Fibroblast of the conjunctiva (primary cell): ENCODE results near the gene ALPI.

ENCODE experiments used
- DNase-seq: peaks from one replicate; pipeline ENCODE4 v3.0.0-alpha.2; 2010; ENCODE audit warnings: low read depth

ALPI gene

DNA sequence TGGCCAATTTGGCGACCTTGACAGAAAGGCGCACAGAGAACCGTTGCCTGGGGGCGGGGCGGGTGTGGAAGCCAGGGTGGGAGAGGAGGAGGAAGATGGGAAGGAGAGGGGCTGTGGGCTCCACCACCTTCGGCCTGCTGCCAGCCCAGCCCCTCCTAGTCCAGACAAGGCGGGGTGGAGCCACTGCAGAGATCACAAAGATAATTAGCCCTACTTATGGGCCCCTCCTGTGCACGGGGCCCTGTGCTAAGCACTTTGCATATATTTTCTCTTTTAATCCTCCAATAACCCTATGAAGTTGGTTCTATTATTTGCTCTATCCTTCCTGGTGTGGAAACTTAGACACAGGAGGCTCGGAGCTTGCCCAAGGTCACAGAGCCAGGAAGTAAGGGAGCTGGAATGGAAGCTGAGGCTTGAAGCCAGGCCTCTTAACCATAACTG, 45.4 kb downstream of the ALPI start:
- no peak for DNase-seq

- no peak for DNase-seq
Measured at GRCh38 chr2:232501794-232502390, 45.9 kb downstream of the ALPI start.

- no peak for DNase-seq
Measured at GRCh38 chr2:232502511-232502910, 46.6 kb downstream of the ALPI start.

DNA sequence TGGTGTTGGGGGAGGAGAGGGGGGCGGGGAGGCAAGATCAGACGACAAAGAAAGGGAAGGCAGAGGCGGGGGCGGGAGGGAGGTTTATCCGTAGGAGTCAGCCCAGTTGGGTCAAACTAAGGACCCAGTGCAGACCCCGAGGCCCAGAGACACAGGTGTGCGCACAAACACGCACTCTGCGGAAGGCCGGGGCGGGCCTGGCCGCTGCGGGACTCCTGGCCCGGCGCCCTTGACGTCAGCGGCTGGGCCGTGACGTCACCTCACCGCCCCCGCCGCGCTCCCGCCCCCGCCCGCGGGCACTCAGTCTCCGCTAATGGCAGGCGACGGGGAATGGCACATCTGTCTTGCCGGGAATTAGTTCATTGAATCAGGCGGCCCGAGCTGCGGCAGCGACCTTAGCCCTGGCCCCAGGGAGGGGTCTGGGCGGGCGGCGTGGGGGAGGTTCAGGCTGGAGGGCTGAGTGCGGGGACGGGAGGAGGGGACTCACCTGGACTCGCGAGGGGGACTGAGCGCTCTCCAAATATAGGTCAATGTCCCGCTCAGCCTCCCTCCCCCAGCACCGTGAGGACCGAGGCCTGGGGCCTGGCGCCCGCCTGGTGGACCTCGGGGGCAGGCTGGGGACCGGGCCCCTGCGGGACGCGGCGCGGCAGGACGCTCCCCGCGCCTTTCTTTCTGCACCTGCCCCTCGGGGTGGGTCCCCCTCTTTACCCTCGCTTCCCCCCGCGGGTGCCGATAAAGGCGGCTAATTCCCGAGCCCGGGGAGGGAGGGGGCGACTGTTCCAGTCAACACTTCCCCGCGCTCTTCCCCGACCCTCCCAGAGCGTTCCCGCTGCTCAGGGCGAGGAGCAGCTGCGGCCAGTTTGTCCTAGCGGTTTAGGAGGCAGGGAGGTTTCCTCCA, 47.2 kb downstream of the ALPI start:
- no peak for DNase-seq

DNA sequence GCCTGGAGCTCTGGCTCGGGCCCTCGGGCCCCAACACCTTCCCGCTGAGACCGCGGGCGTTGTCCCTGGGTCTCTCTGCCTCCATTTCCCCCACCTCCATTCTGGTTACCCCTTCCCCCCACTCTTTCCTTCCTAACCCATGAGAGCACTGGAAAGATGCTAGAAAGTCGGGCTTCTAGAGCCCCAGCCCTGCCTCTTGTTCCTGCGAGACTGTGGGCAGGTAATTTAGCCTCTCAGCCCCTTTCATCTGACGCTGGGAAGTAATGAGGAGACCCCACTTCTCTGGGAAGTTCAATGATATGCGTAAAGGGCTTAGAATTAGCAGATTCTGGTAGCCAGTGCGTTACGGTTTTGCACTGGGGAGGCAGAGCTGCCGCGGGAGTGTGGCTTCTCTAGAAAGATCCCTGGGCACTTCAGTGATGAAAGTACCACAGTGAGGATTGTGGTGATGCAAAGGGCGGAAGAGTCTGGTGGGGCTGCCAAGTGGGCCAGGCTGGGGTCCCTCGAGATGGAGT, 47.9 kb downstream of the ALPI start:
- DNase-seq = no peak

GRCh38 chr2:232504438-232504837, 48.5 kb downstream of the ALPI start:
- DNase-seq = no peak

GRCh38 chr2:232505856-232506255, 49.9 kb downstream of the ALPI start:
- no peak for DNase-seq

- no peak for DNase-seq
Measured at GRCh38 chr2:232506709-232507108, 50.8 kb downstream of the ALPI start.

DNA sequence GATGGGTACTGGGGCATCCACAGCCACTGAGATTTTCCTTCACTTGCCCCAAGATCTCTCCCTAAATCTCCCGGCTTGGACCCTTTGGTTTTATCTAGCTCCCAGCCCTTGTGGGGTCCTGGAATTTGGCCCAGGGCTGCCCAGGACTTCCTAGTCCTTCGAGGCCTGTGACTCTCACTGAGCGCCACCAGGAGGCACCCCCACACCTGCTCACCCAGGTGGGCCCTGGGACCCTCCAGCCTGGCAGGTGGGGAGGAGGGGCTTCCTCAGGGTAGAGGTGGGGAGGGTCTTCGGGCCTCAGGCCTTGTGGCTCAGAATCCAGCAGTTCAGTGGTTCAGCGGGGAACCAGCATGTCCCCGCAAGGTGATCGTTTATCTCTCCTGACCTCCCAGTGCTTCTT, 52.3 kb downstream of the ALPI start:
- DNase-seq = no peak
